SK-N-MC (cell line): Measurements from ENCODE around the gene ERC2.

Experiments used
- EZH2 ChIP-seq: fragments of 200-600 bp; sonication (generic); IDR thresholded peaks from one replicate; pipeline ENCODE4 v1.6.1; 2017; ENCODE audit warnings: antibody characterized with exemption
- POLR2AphosphoS5 ChIP-seq: IDR thresholded peaks from 2 replicates; pipeline ENCODE4 v1.6.1; 2012; ENCODE audit warnings: mild to moderate bottlenecking, low read depth, low read length, borderline replicate concordance

DNA sequence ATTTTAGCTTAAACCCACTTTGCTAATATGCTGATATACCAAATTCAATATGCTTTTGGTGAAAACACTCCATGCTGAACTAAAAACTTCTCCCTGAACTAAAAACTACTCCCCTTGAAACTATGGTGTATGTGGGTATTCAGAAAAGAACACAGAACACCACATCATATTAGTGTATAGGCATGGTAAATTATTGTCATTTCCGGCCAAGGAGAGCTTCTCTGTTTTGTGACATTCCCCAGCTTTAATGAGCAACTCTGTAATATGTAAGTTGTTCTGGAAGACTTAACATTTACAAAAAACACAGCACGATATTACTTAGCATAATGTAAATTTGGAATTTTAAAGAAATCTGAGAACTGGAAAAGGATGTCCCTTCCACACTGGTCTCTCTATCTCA lies 711.3 kb downstream of the ERC2 start:
- TF ChIP-seq POLR2AphosphoS5 (no peak), EZH2 (no peak)
